ENCODE data around the gene GTF2H4. TPM values are rescaled to one million over a fixed set of nuclear protein-coding genes. Genes with fewer than 3 reads are reported as not detected.

Gene GTF2H4
- total RNA-seq, 1 donor from 2014 or later, result 67.2 TPM

GRCh38 chr6:30914076-30914853, 6.3 kb downstream of the GTF2H4 start, which contains the start of gene VARS2:
Gene VARS2, plus strand, starts transcription at chr6:30914238. Its CDS starts 599 bp downstream, at chr6:30914837.
- TF ChIP-seq CTCF (IDR thresholded peaks at IDR 0.05; ENCODE audit: partially characterized antibody, unreplicated experiment), result no peak
- peak within 1 kb of the TSS; percentile 97 for H3K4me3 Mint-ChIP-seq (ENCODE audit: unreplicated experiment)
- peaks cover 8% of the 10 kb centered on the region for H3K36me3 Mint-ChIP-seq (ENCODE audit: unreplicated experiment)

GRCh38 chr6:30914854-30915590, 7.0 kb downstream of the GTF2H4 start:
- Mint-ChIP-seq H3K27ac (ENCODE audit: unreplicated experiment) (peak overlapping the region; percentile 85), H3K36me3 (ENCODE audit: unreplicated experiment) (peaks cover 8% of the 10 kb centered on the region), H3K9me3 (ENCODE audit: unreplicated experiment) (peaks cover 3% of the 10 kb centered on the region), H3K4me3 (ENCODE audit: unreplicated experiment) (peak overlapping the region; percentile 97), H3K4me1 (ENCODE audit: low read depth, unreplicated experiment) (peaks cover 12% of the 10 kb centered on the region), H3K27me3 (ENCODE audit: unreplicated experiment) (peaks cover 10% of the 10 kb centered on the region)
- TF ChIP-seq CTCF (IDR thresholded peaks at IDR 0.05; ENCODE audit: partially characterized antibody, unreplicated experiment), result peak; percentile 4
- no peak for DNase-seq

More at GRCh38 chr6:30914076-30914853, 6.3 kb downstream of the GTF2H4 start, which contains the start of gene VARS2:
- peak within 1 kb of the TSS; percentile 85 for H3K27ac Mint-ChIP-seq (ENCODE audit: unreplicated experiment)
- H3K27me3 Mint-ChIP-seq (ENCODE audit: unreplicated experiment), result peaks cover 8% of the 10 kb centered on the region
- peaks cover 3% of the 10 kb centered on the region for H3K9me3 Mint-ChIP-seq (ENCODE audit: unreplicated experiment)
- peaks cover 12% of the 10 kb centered on the region for H3K4me1 Mint-ChIP-seq (ENCODE audit: low read depth, unreplicated experiment)
- peak; percentile 84 for DNase-seq

- H3K4me3 Mint-ChIP-seq (ENCODE audit: unreplicated experiment), result peak overlapping the region; percentile 51
- peaks cover 8% of the 10 kb centered on the region for H3K36me3 Mint-ChIP-seq (ENCODE audit: unreplicated experiment)
- DNase-seq, result no peak
- H3K4me1 Mint-ChIP-seq (ENCODE audit: low read depth, unreplicated experiment), result peaks cover 12% of the 10 kb centered on the region
- H3K27me3 Mint-ChIP-seq (ENCODE audit: unreplicated experiment), result peaks cover 10% of the 10 kb centered on the region
- peaks cover 3% of the 10 kb centered on the region for H3K9me3 Mint-ChIP-seq (ENCODE audit: unreplicated experiment)
- peak overlapping the region; percentile 5 for H3K27ac Mint-ChIP-seq (ENCODE audit: unreplicated experiment)
- peak; percentile 0 for TF ChIP-seq CTCF (IDR thresholded peaks at IDR 0.05; ENCODE audit: partially characterized antibody, unreplicated experiment)
Measured at GRCh38 chr6:30915591-30915946, 7.6 kb downstream of the GTF2H4 start.

- no peak for DNase-seq
- Mint-ChIP-seq H3K4me1 (ENCODE audit: low read depth, unreplicated experiment) (peaks cover 12% of the 10 kb centered on the region), H3K27ac (ENCODE audit: unreplicated experiment) (peak overlapping the region; percentile 16), H3K9me3 (ENCODE audit: unreplicated experiment) (peaks cover 1% of the 10 kb centered on the region), H3K27me3 (ENCODE audit: unreplicated experiment) (peaks cover 11% of the 10 kb centered on the region), H3K36me3 (ENCODE audit: unreplicated experiment) (peaks cover 8% of the 10 kb centered on the region), H3K4me3 (ENCODE audit: unreplicated experiment) (no peak overlapping the region)
- TF ChIP-seq CTCF (IDR thresholded peaks at IDR 0.05; ENCODE audit: partially characterized antibody, unreplicated experiment), result no peak
Measured at GRCh38 chr6:30917041-30917440, 9.0 kb downstream of the GTF2H4 start.

Data from glutamatergic neuron (in vitro differentiated cells).